Measurements from ENCODE around the gene KCNMB1. TPM values are rescaled to one million over a fixed set of nuclear protein-coding genes. Genes with fewer than 3 reads are reported as not detected.

Gene KCNMB1
- total and polyA plus RNA-seq, 2 donors from 2014 or later: 2.1 to 4.5 TPM

- TF ChIP-seq CTCF (IDR thresholded peaks at IDR 0.05; ENCODE audit: borderline replicate concordance, extremely low read depth, insufficient read depth): no peak
- no peak overlapping the region for H3K9ac ChIP-seq (ENCODE audit: low read length in 3 of 3)
- H3K27ac ChIP-seq (ENCODE audit: low read depth in 2 of 2, low read length in 2 of 2): no peak overlapping the region
- H3K4me1 ChIP-seq (ENCODE audit: control insufficient read depth in 2 of 3, insufficient read depth in 2 of 3, low read depth in 1 of 3, low read length in 3 of 3): no peaks in the 10 kb centered on the region
- FAIRE-seq (no peak), DNase-seq (no peak)
- no peaks in the 10 kb centered on the region for H3K9me3 ChIP-seq (ENCODE audit: control insufficient read depth in 2 of 3, insufficient read depth in 1 of 3, low read length in 3 of 3)
- no peaks in the 10 kb centered on the region for H3K36me3 ChIP-seq (ENCODE audit: control insufficient read depth in 2 of 3, insufficient read depth in 3 of 3, low read length in 3 of 3)
- intact Hi-C loops (cut with DNase I): no loop called here
- no peaks in the 10 kb centered on the region for H3K27me3 ChIP-seq (ENCODE audit: control insufficient read depth, insufficient read depth, low read length)
- no peak overlapping the region for H3K4me3 ChIP-seq (ENCODE audit: low read length in 3 of 3)
Measured at GRCh38 chr5:170418736-170419135, 29.6 kb upstream of the KCNMB1 start.

- no peaks in the 10 kb centered on the region for H3K4me1 ChIP-seq (ENCODE audit: control insufficient read depth in 2 of 3, insufficient read depth in 2 of 3, low read depth in 1 of 3, low read length in 3 of 3)
- H3K9ac ChIP-seq (ENCODE audit: low read length in 3 of 3): no peak overlapping the region
- H3K9me3 ChIP-seq (ENCODE audit: control insufficient read depth in 2 of 3, insufficient read depth in 1 of 3, low read length in 3 of 3): no peaks in the 10 kb centered on the region
- no peak for TF ChIP-seq CTCF (IDR thresholded peaks at IDR 0.05; ENCODE audit: borderline replicate concordance, extremely low read depth, insufficient read depth)
- no peak for FAIRE-seq
- intact Hi-C loops (cut with DNase I): no loop called here
- DNase-seq: no peak
- H3K27ac ChIP-seq (ENCODE audit: low read depth in 2 of 2, low read length in 2 of 2): no peak overlapping the region
- H3K4me3 ChIP-seq (ENCODE audit: low read length in 3 of 3): no peak overlapping the region
- no peaks in the 10 kb centered on the region for H3K27me3 ChIP-seq (ENCODE audit: control insufficient read depth, insufficient read depth, low read length)
- H3K36me3 ChIP-seq (ENCODE audit: control insufficient read depth in 2 of 3, insufficient read depth in 3 of 3, low read length in 3 of 3): no peaks in the 10 kb centered on the region
Measured at GRCh38 chr5:170416526-170416925, 27.4 kb upstream of the KCNMB1 start.

GRCh38 chr5:170414786-170415185, 25.6 kb upstream of the KCNMB1 start:
- H3K4me1 ChIP-seq (ENCODE audit: control insufficient read depth in 2 of 3, insufficient read depth in 2 of 3, low read depth in 1 of 3, low read length in 3 of 3): no peaks in the 10 kb centered on the region
- DNase-seq (no peak), FAIRE-seq (no peak)
- H3K4me3 ChIP-seq (ENCODE audit: low read length in 3 of 3): no peak overlapping the region
- H3K9me3 ChIP-seq (ENCODE audit: control insufficient read depth in 2 of 3, insufficient read depth in 1 of 3, low read length in 3 of 3): no peaks in the 10 kb centered on the region
- H3K36me3 ChIP-seq (ENCODE audit: control insufficient read depth in 2 of 3, insufficient read depth in 3 of 3, low read length in 3 of 3): no peaks in the 10 kb centered on the region
- TF ChIP-seq CTCF (IDR thresholded peaks at IDR 0.05; ENCODE audit: borderline replicate concordance, extremely low read depth, insufficient read depth): no peak
- H3K27ac ChIP-seq (ENCODE audit: low read depth in 2 of 2, low read length in 2 of 2): no peak overlapping the region
- no peak overlapping the region for H3K9ac ChIP-seq (ENCODE audit: low read length in 3 of 3)
- intact Hi-C loops (cut with DNase I): no loop called here
- no peaks in the 10 kb centered on the region for H3K27me3 ChIP-seq (ENCODE audit: control insufficient read depth, insufficient read depth, low read length)

- no peak overlapping the region for H3K4me3 ChIP-seq (ENCODE audit: low read length in 3 of 3)
- H3K9ac ChIP-seq (ENCODE audit: low read length in 3 of 3): no peak overlapping the region
- H3K9me3 ChIP-seq (ENCODE audit: control insufficient read depth in 2 of 3, insufficient read depth in 1 of 3, low read length in 3 of 3): no peaks in the 10 kb centered on the region
- no peak overlapping the region for H3K27ac ChIP-seq (ENCODE audit: low read depth in 2 of 2, low read length in 2 of 2)
- H3K27me3 ChIP-seq (ENCODE audit: control insufficient read depth, insufficient read depth, low read length): no peaks in the 10 kb centered on the region
- no peaks in the 10 kb centered on the region for H3K36me3 ChIP-seq (ENCODE audit: control insufficient read depth in 2 of 3, insufficient read depth in 3 of 3, low read length in 3 of 3)
- no peak for FAIRE-seq
- DNase-seq: no peak
- no peak for TF ChIP-seq CTCF (IDR thresholded peaks at IDR 0.05; ENCODE audit: borderline replicate concordance, extremely low read depth, insufficient read depth)
- no peaks in the 10 kb centered on the region for H3K4me1 ChIP-seq (ENCODE audit: control insufficient read depth in 2 of 3, insufficient read depth in 2 of 3, low read depth in 1 of 3, low read length in 3 of 3)
- intact Hi-C loops (cut with DNase I): no loop called here
Measured at GRCh38 chr5:170413897-170414296, 24.7 kb upstream of the KCNMB1 start.

Measured in kidney (tissue), 14 donors.